ENCODE measurements around the gene COMMD7.

The COMMD7 gene

GRCh38 chr20:32681175-32682084 lies 61.8 kb downstream of the COMMD7 start:
- no peaks in the 10 kb centered on the region for H3K79me2 ChIP-seq (ENCODE audit: insufficient read depth, low read depth)
- peak overlapping the region; percentile 81 for H3K27ac ChIP-seq
- H2AFZ ChIP-seq (ENCODE audit: low read depth) = peak overlapping the region; percentile 41; the same call in 1 of the 2 replicates
- no peaks in the 10 kb centered on the region for H3K27me3 ChIP-seq (ENCODE audit: insufficient read depth, low read depth)
- TF ChIP-seq CTCF (conservative IDR thresholded peaks at IDR 0.05; ENCODE audit: low read depth, low read length) = no peak
- H3K4me3 ChIP-seq (IDR thresholded peaks at IDR 0.05; ENCODE audit: insufficient read depth, low read depth, low read length) = no peak overlapping the region
- no peaks in the 10 kb centered on the region for H4K20me1 ChIP-seq (ENCODE audit: insufficient read depth)
- H3K36me3 ChIP-seq (ENCODE audit: insufficient read depth) = no peaks in the 10 kb centered on the region
- H3K4me1 ChIP-seq (ENCODE audit: low read depth, poor library complexity, severe bottlenecking) = peaks cover 84% of the 10 kb centered on the region
- H3K9ac ChIP-seq = peak overlapping the region; percentile 51; the same call in 1 of the 2 replicates
- peak overlapping the region; percentile 72 for H3K4me2 ChIP-seq

- H4K20me1 ChIP-seq (ENCODE audit: insufficient read depth) = no peaks in the 10 kb centered on the region
- 0 out of 2 replicates have a peak overlapping the region, but pooled peaks have one; percentile 41 for H2AFZ ChIP-seq (ENCODE audit: low read depth)
- H3K4me1 ChIP-seq (ENCODE audit: low read depth, poor library complexity, severe bottlenecking) = peaks cover 91% of the 10 kb centered on the region
- no peaks in the 10 kb centered on the region for H3K27me3 ChIP-seq (ENCODE audit: insufficient read depth, low read depth)
- peak overlapping the region; percentile 81 for H3K27ac ChIP-seq
- no peak overlapping the region for H3K4me3 ChIP-seq (IDR thresholded peaks at IDR 0.05; ENCODE audit: insufficient read depth, low read depth, low read length)
- TF ChIP-seq CTCF (conservative IDR thresholded peaks at IDR 0.05; ENCODE audit: low read depth, low read length) = no peak
- H3K79me2 ChIP-seq (ENCODE audit: insufficient read depth, low read depth) = no peaks in the 10 kb centered on the region
- H3K9ac ChIP-seq = peak overlapping the region; percentile 51; the same call in 1 of the 2 replicates
- peak overlapping the region; percentile 72 for H3K4me2 ChIP-seq
- no peaks in the 10 kb centered on the region for H3K36me3 ChIP-seq (ENCODE audit: insufficient read depth)
Observed at GRCh38 chr20:32680544-32681174, 62.6 kb downstream of the COMMD7 start.

- H3K4me1 ChIP-seq (ENCODE audit: low read depth, poor library complexity, severe bottlenecking) = peaks cover 98% of the 10 kb centered on the region
- TF ChIP-seq CTCF (conservative IDR thresholded peaks at IDR 0.05; ENCODE audit: low read depth, low read length) = no peak
- H3K27ac ChIP-seq = peak overlapping the region; percentile 81; the same call in 1 of the 2 replicates
- H3K27me3 ChIP-seq (ENCODE audit: insufficient read depth, low read depth) = no peaks in the 10 kb centered on the region
- H3K79me2 ChIP-seq (ENCODE audit: insufficient read depth, low read depth) = no peaks in the 10 kb centered on the region
- no peak overlapping the region for H3K4me3 ChIP-seq (IDR thresholded peaks at IDR 0.05; ENCODE audit: insufficient read depth, low read depth, low read length)
- H3K9ac ChIP-seq = no peak overlapping the region; the same call in 1 of the 2 replicates
- H3K36me3 ChIP-seq (ENCODE audit: insufficient read depth) = no peaks in the 10 kb centered on the region
- H2AFZ ChIP-seq (ENCODE audit: low read depth) = peak overlapping the region; percentile 17; the same call in 1 of the 2 replicates
- peak overlapping the region; percentile 22; the same call in 1 of the 2 replicates for H3K4me2 ChIP-seq
- no peaks in the 10 kb centered on the region for H4K20me1 ChIP-seq (ENCODE audit: insufficient read depth)
Observed at GRCh38 chr20:32678948-32679347, 64.3 kb downstream of the COMMD7 start.

- Histone ChIP-seq H4K20me1 (ENCODE audit: insufficient read depth) (no peaks in the 10 kb centered on the region), H3K36me3 (ENCODE audit: insufficient read depth) (no peaks in the 10 kb centered on the region), H2AFZ (ENCODE audit: low read depth) (no peak overlapping the region), H3K4me1 (ENCODE audit: low read depth, poor library complexity, severe bottlenecking) (peaks cover 98% of the 10 kb centered on the region), H3K27ac (peak overlapping the region; percentile 97), H3K79me2 (ENCODE audit: insufficient read depth, low read depth) (no peaks in the 10 kb centered on the region), H3K27me3 (ENCODE audit: insufficient read depth, low read depth) (no peaks in the 10 kb centered on the region), H3K9ac (peak overlapping the region; percentile 40; the same call in 1 of the 2 replicates), H3K4me2 (peak overlapping the region; percentile 95; the same call in 1 of the 2 replicates), H3K4me3 (IDR thresholded peaks at IDR 0.05; ENCODE audit: insufficient read depth, low read depth, low read length) (no peak overlapping the region)
- no peak for TF ChIP-seq CTCF (conservative IDR thresholded peaks at IDR 0.05; ENCODE audit: low read depth, low read length)
Observed at GRCh38 chr20:32675223-32675975, 67.9 kb downstream of the COMMD7 start.

Data from KMS-11 (cell line).